ENCODE results near the gene TNFRSF25.
"Not testable (repeated sequence)": the region's sequence is repeated elsewhere in the genome, so short reads cannot be mapped to it uniquely, and the experiment has no call there.

TNFRSF25 gene

GRCh38 chr1:6467744-6468688 is 2.0 kb upstream of the TNFRSF25 start:
- DNase-seq: no peak

GRCh38 chr1:6467224-6467623 is 1.3 kb upstream of the TNFRSF25 start:
- no peak for DNase-seq

GRCh38 chr1:6466751-6467150 is 778 bp upstream of the TNFRSF25 start:
- no peak for DNase-seq

- DNase-seq: peak; percentile 63
These were observed 440 bp downstream of the TNFRSF25 start for GRCh38 chr1:6465461-6466005.

- peak; percentile 15 for DNase-seq
These were observed 1.1 kb downstream of the TNFRSF25 start for GRCh38 chr1:6464915-6465314.

- DNase-seq: peak; percentile 74
These were observed 1.5 kb downstream of the TNFRSF25 start for GRCh38 chr1:6464514-6464836.

- no peak for DNase-seq
These were observed 2.9 kb downstream of the TNFRSF25 start for GRCh38 chr1:6463120-6463412.

GRCh38 chr1:6462412-6463119 is 3.4 kb downstream of the TNFRSF25 start:
- peak; percentile 12 for DNase-seq

- no peak for DNase-seq
These were observed 4.2 kb downstream of the TNFRSF25 start for GRCh38 chr1:6461538-6462411.

- no peak for DNase-seq
These were observed 4.9 kb downstream of the TNFRSF25 start for GRCh38 chr1:6461051-6461530.

- DNase-seq: peak; percentile 97
These were observed 5.5 kb downstream of the TNFRSF25 start for GRCh38 chr1:6460301-6461050.

GRCh38 chr1:6459850-6460265 is 6.1 kb downstream of the TNFRSF25 start:
- DNase-seq: peak; percentile 87

GRCh38 chr1:6456800-6457466 is 9.0 kb downstream of the TNFRSF25 start:
- no peak for DNase-seq

GRCh38 chr1:6455752-6456520 is 10.0 kb downstream of the TNFRSF25 start:
- DNase-seq: not testable (repeated sequence)

GRCh38 chr1:6454856-6455751 is 10.9 kb downstream of the TNFRSF25 start:
- DNase-seq: peak; percentile 68

GRCh38 chr1:6453895-6454855 is 11.8 kb downstream of the TNFRSF25 start:
- DNase-seq: peak; percentile 25

- DNase-seq: no peak
These were observed 15.0 kb downstream of the TNFRSF25 start for GRCh38 chr1:6450943-6451373.

GRCh38 chr1:6450486-6450885 is 15.5 kb downstream of the TNFRSF25 start:
- not testable (repeated sequence) for DNase-seq

Measured in CD4-positive, alpha-beta T cell treated with Interleukin-6 for 4 hours (primary cell).